H1 (cell line): ENCODE results near the gene TTLL5. TPM values are rescaled to one million over a fixed set of nuclear protein-coding genes. Genes with fewer than 3 reads are reported as not detected.

Experiments used
- CTCF ChIA-PET: fragments of 300-600 bp; sonication (Branson Sonifier 250); formaldehyde crosslinking; loops from one replicate; lab custom pipeline; 2021; ENCODE audit not compliant: partially characterized antibody; lab: Charles Lee
- POLR2A ChIA-PET: fragments of 300-600 bp; sonication (Branson Sonifier 250); formaldehyde crosslinking; loops from one replicate; lab custom pipeline; 2021; ENCODE audit warnings: inconsistent platforms; ENCODE audit not compliant: partially characterized antibody; lab: Charles Lee
- DNase-seq, 2 experiments: peaks; one replicate each; pipeline versions ENCODE4 v3.0.0 to v3.0.0-alpha.2; 2010 to 2022; ENCODE audit warnings: low spot score in 2 of 2, low read depth in 1 of 2, mixed read lengths in 1 of 2
- FAIRE-seq: peaks from 2 replicates; lab custom pipeline; 2011; peaks lifted over from hg19 to GRCh38; lab: Jason Lieb, UNC
- H2AFZ ChIP-seq: 2 replicates; pipeline ENCODE4 v1.8.1; 2012; ENCODE audit warnings: low read length, inconsistent platforms
- H2AK5ac ChIP-seq: 2 replicates; pipeline ENCODE4 v1.6.1; 2013; ENCODE audit warnings: low read depth, low read length
- H2BK120ac ChIP-seq: replicated peaks from 2 replicates; pipeline ENCODE3; 2013; ENCODE audit warnings: low read depth, low read length, inconsistent platforms
- H2BK12ac ChIP-seq: 2 replicates; pipeline ENCODE4 v1.6.1; 2013; ENCODE audit warnings: low read depth, low read length
- H2BK15ac ChIP-seq: 2 replicates; pipeline ENCODE4 v1.6.1; 2013; ENCODE audit warnings: low read length
- H2BK20ac ChIP-seq: 2 replicates; pipeline ENCODE4 v1.6.1; 2013; ENCODE audit warnings: low read length
- H2BK5ac ChIP-seq: 2 replicates; pipeline ENCODE4 v1.6.1; 2013; ENCODE audit warnings: low read depth, low read length
- H3K14ac ChIP-seq: 2 replicates; pipeline ENCODE4 v1.6.1; 2013; ENCODE audit warnings: inconsistent platforms; ENCODE audit not compliant: insufficient read length
- H3K18ac ChIP-seq: 2 replicates; pipeline ENCODE4 v1.6.1; 2013; ENCODE audit warnings: low read length; ENCODE audit errors: extremely low read depth
- H3K23ac ChIP-seq: 2 replicates; pipeline ENCODE4 v1.6.1; 2013; ENCODE audit warnings: inconsistent platforms; ENCODE audit not compliant: insufficient read length
- H3K23me2 ChIP-seq: 2 replicates; pipeline ENCODE4 v1.6.1; 2013; ENCODE audit warnings: low read depth, low read length
- H3K27ac ChIP-seq: 2 replicates; pipeline ENCODE4 v1.6.1; 2011; ENCODE audit warnings: low read depth, low read length, inconsistent platforms
- H3K27me3 ChIP-seq, 4 experiments: replicated peaks in 1 of 4; 1 replicate in 1 of 4; 2 replicates in 3 of 4; pipeline versions ENCODE4 v1.6.1 to v1.8.1; 2011 to 2013; ENCODE audit warnings: low read length in 3 of 4, mild to moderate bottlenecking in 3 of 4, inconsistent platforms in 2 of 4, mixed read lengths in 2 of 4, moderate library complexity in 1 of 4; ENCODE audit not compliant: control insufficient read depth in 3 of 4, insufficient read depth in 3 of 4; ENCODE audit errors: extremely low read depth in 1 of 4
- H3K36me3 ChIP-seq, 4 experiments: 2 replicates each; pipeline versions ENCODE4 v1.6.1 to v1.8.1; 2011 to 2013; ENCODE audit warnings: mild to moderate bottlenecking in 4 of 4, low read length in 3 of 4, moderate library complexity in 2 of 4, control low read depth in 1 of 4, inconsistent platforms in 1 of 4; ENCODE audit not compliant: insufficient read depth in 4 of 4, control insufficient read depth in 2 of 4
- H3K4ac ChIP-seq: replicated peaks from 2 replicates; pipeline ENCODE3; 2013; ENCODE audit warnings: low read length, low read depth, mixed read lengths, inconsistent platforms; ENCODE audit not compliant: insufficient read length
- H3K4me1 ChIP-seq, 4 experiments: replicated peaks in 1 of 4; 1 replicate in 1 of 4; 2 replicates in 3 of 4; pipeline versions ENCODE4 v1.6.1 to v1.8.1; 2011 to 2013; ENCODE audit warnings: low read length in 3 of 4, inconsistent platforms in 2 of 4, mixed read lengths in 1 of 4; ENCODE audit not compliant: insufficient read depth in 4 of 4, control insufficient read depth in 3 of 4
- H3K4me2 ChIP-seq, 2 experiments: 2 replicates each; pipeline versions ENCODE4 v1.6.1 to v1.8.1; 2011 to 2013; ENCODE audit warnings: low read depth in 2 of 2, low read length in 2 of 2, control low read depth in 1 of 2, inconsistent platforms in 1 of 2, mild to moderate bottlenecking in 1 of 2; ENCODE audit not compliant: insufficient read depth in 1 of 2
- H3K4me3 ChIP-seq, 4 experiments: fragments of 200-600, 300-600 bp in 1 of 4; sonication (generic), shearing (Covaris generic), sonication (Bioruptor Twin) in 1 of 4; 2 replicates each; pipeline versions ENCODE4 v1.5.1 to v1.8.1; 2011 to 2016; ENCODE audit warnings: low read length in 4 of 4, low read depth in 3 of 4, control low read depth in 2 of 4, inconsistent platforms in 2 of 4, mild to moderate bottlenecking in 2 of 4, mixed read lengths in 1 of 4, moderate library complexity in 1 of 4; ENCODE audit not compliant: insufficient read depth in 2 of 4; ENCODE audit errors: extremely low read depth in 1 of 4
- H3K56ac ChIP-seq: replicated peaks from 2 replicates; pipeline ENCODE3; 2013; ENCODE audit warnings: low read depth, mild to moderate bottlenecking, mixed read lengths, low read length, inconsistent platforms; ENCODE audit not compliant: insufficient read length
- H3K79me1 ChIP-seq: 2 replicates; pipeline ENCODE4 v1.6.1; 2013; ENCODE audit warnings: low read depth, low read length, control low read depth
- H3K79me2 ChIP-seq, 2 experiments: 2 replicates each; pipeline versions ENCODE4 v1.6.1 to v1.8.1; 2012 to 2013; ENCODE audit warnings: low read length in 2 of 2, mild to moderate bottlenecking in 2 of 2, inconsistent platforms in 1 of 2; ENCODE audit not compliant: insufficient read depth in 2 of 2, control insufficient read depth in 1 of 2
- H3K9ac ChIP-seq, 4 experiments: replicated peaks in 1 of 4; 1 replicate in 1 of 4; 2 replicates in 3 of 4; pipeline versions ENCODE4 v1.6.1 to v1.8.1; 2011 to 2013; ENCODE audit warnings: low read depth in 3 of 4, low read length in 3 of 4, control low read depth in 2 of 4, mild to moderate bottlenecking in 2 of 4, moderate library complexity in 2 of 4, inconsistent platforms in 1 of 4; ENCODE audit errors: extremely low read depth in 1 of 4
- H3K9me3 ChIP-seq, 2 experiments: 2 replicates each; pipeline versions ENCODE4 v1.6.1 to v1.8.1; 2012 to 2013; ENCODE audit warnings: mild to moderate bottlenecking in 2 of 2, moderate library complexity in 2 of 2, control low read depth in 1 of 2, inconsistent platforms in 1 of 2, low read depth in 1 of 2, low read length in 1 of 2, mixed read lengths in 1 of 2; ENCODE audit not compliant: insufficient read depth in 2 of 2
- H4K20me1 ChIP-seq, 2 experiments: replicated peaks in 1 of 2; 2 replicates each; pipeline versions ENCODE3 to v1.8.1; 2011 to 2013; ENCODE audit warnings: inconsistent platforms in 2 of 2, low read length in 2 of 2, mild to moderate bottlenecking in 1 of 2; ENCODE audit not compliant: insufficient read depth in 2 of 2, control insufficient read depth in 1 of 2
- H4K5ac ChIP-seq: 2 replicates; pipeline ENCODE4 v1.6.1; 2013; ENCODE audit warnings: low read length, low read depth, mixed read lengths, inconsistent platforms; ENCODE audit not compliant: insufficient read length
- H4K8ac ChIP-seq: 2 replicates; pipeline ENCODE4 v1.8.0; 2013; ENCODE audit warnings: mild to moderate bottlenecking, moderate library complexity, low read length, inconsistent platforms; ENCODE audit not compliant: insufficient read depth; ENCODE audit errors: extremely low read depth
- H4K91ac ChIP-seq: replicated peaks from 2 replicates; pipeline ENCODE3; 2013; ENCODE audit warnings: low read length, mixed read lengths, inconsistent platforms; ENCODE audit not compliant: insufficient read length
- ASH2L ChIP-seq: fragments of 200-600, 300-600 bp; sonication (generic); IDR thresholded peaks from one replicate; pipeline ENCODE4 v1.7.1; 2017; ENCODE audit warnings: low read length
- BCL11A ChIP-seq, 2 experiments: IDR thresholded peaks; one replicate each; pipeline ENCODE4 v1.6.1; 2011; ENCODE audit warnings: low read depth in 2 of 2, low read length in 2 of 2, mild to moderate bottlenecking in 2 of 2
- CBX8 ChIP-seq: fragments of 300-800, 300-1000 bp; sonication (generic); IDR thresholded peaks from 2 replicates; pipeline ENCODE4 v1.7.1; 2016; ENCODE audit warnings: low read depth, low read length, borderline replicate concordance
- CTCF ChIP-seq, 3 experiments: IDR thresholded peaks; 1 replicate in 2 of 3; 2 replicates in 1 of 3; pipeline versions ENCODE4 v1.5.1 to v1.6.1; 2011; ENCODE audit warnings: low read length in 3 of 3, mild to moderate bottlenecking in 3 of 3, inconsistent platforms in 2 of 3, low read depth in 1 of 3, moderate library complexity in 1 of 3; ENCODE audit not compliant: insufficient read depth in 1 of 3; ENCODE audit errors: control extremely low read depth in 1 of 3
- EGR1 ChIP-seq: IDR thresholded peaks from 2 replicates; pipeline ENCODE4 v1.6.1; 2011; ENCODE audit warnings: low read depth, low read length, borderline replicate concordance
- JUN ChIP-seq: IDR thresholded peaks from 2 replicates; pipeline ENCODE4 v1.6.1; 2011; ENCODE audit warnings: low read depth, mild to moderate bottlenecking, improper control_type of control experiment, low read length
- NANOG ChIP-seq: IDR thresholded peaks from 2 replicates; pipeline ENCODE4 v1.6.1; 2011; ENCODE audit warnings: low read length, low read depth, mild to moderate bottlenecking, inconsistent platforms; ENCODE audit not compliant: insufficient read depth, poor library complexity, severe bottlenecking
- RNF2 ChIP-seq: fragments of 200-900, 300-1000 bp; sonication (generic); IDR thresholded peaks from 2 replicates; pipeline ENCODE4 v1.7.1; 2016; ENCODE audit warnings: borderline replicate concordance, low read depth, mild to moderate bottlenecking, antibody characterized with exemption, low read length; ENCODE audit not compliant: poor library complexity, severe bottlenecking; ENCODE audit errors: missing control alignments
- SAP30 ChIP-seq: fragments of 300-600 bp; sonication (generic); IDR thresholded peaks from 2 replicates; pipeline ENCODE4 v1.7.1; 2012; ENCODE audit warnings: low read length, moderate library complexity, mild to moderate bottlenecking, inconsistent platforms; ENCODE audit not compliant: insufficient read depth, insufficient replicate concordance
- TAF1 ChIP-seq: IDR thresholded peaks from 2 replicates; pipeline ENCODE4 v1.6.1; 2011; ENCODE audit warnings: mild to moderate bottlenecking, low read depth, low read length
- TBP ChIP-seq: IDR thresholded peaks from 2 replicates; pipeline ENCODE4 v1.6.1; 2011; ENCODE audit warnings: low read depth, low read length, improper control_type of control experiment
- WGBS, 2 experiments: shearing (Covaris generic) in 1 of 2; methylation state at CpG; one replicate each; pipeline versions ENCODE4 v1.1.6 to v1.1.7; 2013 to 2015; ENCODE audit warnings: low lambda C conversion rate in 2 of 2, mixed read lengths in 2 of 2, inconsistent platforms in 1 of 2, low coverage in 1 of 2, missing lambda C conversion rate in 1 of 2; ENCODE audit not compliant: insufficient replicate concordance in 2 of 2, insufficient coverage in 1 of 2, insufficient read length in 1 of 2; ENCODE audit errors: extremely low coverage in 1 of 2, missing lambda C conversion rate in 1 of 2; 5-methylcytosine and 5-hydroxymethylcytosine counted together
- polyA plus RNA-seq, 7 experiments: library from polyadenylated mRNA; depleted of rRNA in 3 of 7; stranded (reverse) in 5 of 7; unstranded in 2 of 7; fragments of >200 nt in 5 of 7; fragments of 200-250 nt in 2 of 7; gene quantifications; 1 replicate in 5 of 7; 2 replicates in 1 of 7; 4 replicates in 1 of 7; pipeline versions ENCODE4 v1.2.1 to v1.2.3, GENCODE V29; 2011 to 2013; ENCODE audit warnings: missing spikeins in 2 of 7, mixed read lengths in 2 of 7
- total RNA-seq: library from RNA; stranded (reverse); fragmentation: NEBNext Ultra II Directional; extraction: Animal tissue kit (Norgen Biotek cat#: 25700); gene quantifications from 2 replicates; pipeline ENCODE4 v1.2.1, GENCODE V29; 2021

TTLL5 gene
- total and polyA plus RNA-seq, 2 of the 8 experiments (the other 6 are each of a cell fraction or from before 2014, with no cell fraction given): 16.1 to 45.9 TPM

- H2BK12ac ChIP-seq: no peak overlapping the region
- H2BK15ac ChIP-seq: no peak overlapping the region
- no peaks in the 10 kb centered on the region for H4K20me1 ChIP-seq
- no peak for FAIRE-seq
- no peaks in the 10 kb centered on the region for H3K23me2 ChIP-seq
- H4K91ac ChIP-seq: no peak overlapping the region
- H3K18ac ChIP-seq: no peak overlapping the region
- no peak overlapping the region for H3K27ac ChIP-seq
- H3K27me3 ChIP-seq: no peaks in the 10 kb centered on the region
- H4K5ac ChIP-seq: no peak overlapping the region
- 87% methylated on average over 2 of the region's 2 CpGs; no CpG with 5 or more reads in 1 of the 2 experiments for WGBS, 2 experiments
- H3K4me3 ChIP-seq: no peak overlapping the region
- no peaks in the 10 kb centered on the region for H3K4me1 ChIP-seq
- no peaks in the 10 kb centered on the region for H3K36me3 ChIP-seq
- no peak for DNase-seq
- no peaks in the 10 kb centered on the region for H3K9me3 ChIP-seq
- H2BK20ac ChIP-seq: no peak overlapping the region
- H3K14ac ChIP-seq: no peak overlapping the region
- H2BK5ac ChIP-seq: no peak overlapping the region
- H3K79me2 ChIP-seq: no peaks in the 10 kb centered on the region
- no peak overlapping the region for H2AK5ac ChIP-seq
- ChIA-PET POLR2A (no interaction called here), CTCF (interaction anchor here (0.6 to 6.6 kb wide), 8 partner anchors 12 to 175 kb away, joined by 3 to 33 read pairs (median 4); no protein-coding TSS in a partner anchor)
- no peak overlapping the region for H3K4ac ChIP-seq
- H3K4me2 ChIP-seq: no peak overlapping the region
- H4K8ac ChIP-seq: no peak overlapping the region
- H2BK120ac ChIP-seq: no peak overlapping the region
- H3K79me1 ChIP-seq: no peaks in the 10 kb centered on the region
- no peak overlapping the region for H3K56ac ChIP-seq
- H3K9ac ChIP-seq: no peak overlapping the region
- no peak overlapping the region for H3K23ac ChIP-seq
- H2AFZ ChIP-seq: no peak overlapping the region
- TF ChIP-seq TBP (no peak), CBX8 (no peak), ASH2L (no peak), RNF2 (no peak), BCL11A (IDR thresholded peaks at IDR 0.05; ENCODE audit: low read depth in 2 of 2, low read length in 2 of 2) (no peak), EGR1 (no peak), CTCF (IDR thresholded peaks at IDR 0.05; ENCODE audit: control extremely low read depth in 1 of 3, insufficient read depth in 1 of 3, low read depth in 1 of 3, low read length in 3 of 3) (no peak), NANOG (no peak), TAF1 (no peak), JUN (no peak), SAP30 (no peak)
These were observed 224.8 kb downstream of the TTLL5 start for GRCh38 chr14:75885829-75886228.
